ENCODE data around the gene PIKFYVE. TPM values are rescaled to one million over a fixed set of nuclear protein-coding genes. Genes with fewer than 3 reads are reported as not detected.

PIKFYVE gene
- total and polyA plus RNA-seq, 10 of the 15 experiments (the other 5 are each of a cell fraction or from before 2014, with no cell fraction given), result 5.2 to 41.7 (median 19.6) TPM

GRCh38 chr2:208356846-208357574 is 91.0 kb downstream of the PIKFYVE start:
- H3K36me3 ChIP-seq (ENCODE audit: control insufficient read depth in 2 of 2, insufficient read depth in 2 of 2, low read length in 1 of 2), result peaks cover 2 to 19% of the 10 kb centered on the region in 2 experiments
- FAIRE-seq (no peak), ATAC-seq (peak; percentile 17; the same call in 1 of the 3 replicates), DNase-seq (ENCODE audit: low read depth, low spot score) (no peak)
- ChIA-PET RAD21 (ENCODE audit: unreplicated experiment) (no interaction called here), CTCF (interaction anchor here (0.9 to 1.4 kb wide), 2 partner anchors 92 to 182 kb away, joined by 3 to 4 read pairs; no protein-coding TSS in a partner anchor), POLR2A (no interaction called here), SMC1A (ENCODE audit: uncharacterized antibody, unreplicated experiment) (interaction anchor here (1.0 to 1.3 kb wide), 2 partner anchors 10 to 103 kb away, joined by 3 to 4 read pairs; no protein-coding TSS in a partner anchor)
- H3K27ac ChIP-seq (ENCODE audit: control insufficient read depth, insufficient read depth), result no peak overlapping the region
- no peaks in the 10 kb centered on the region; the same call in 2 of the 3 replicates for H3K9me3 ChIP-seq (replicated peaks; ENCODE audit: control insufficient read depth, insufficient read depth, low read length)
- H3K4me2 ChIP-seq (ENCODE audit: control insufficient read depth, insufficient read depth), result no peak overlapping the region
- H3K27me3 ChIP-seq (replicated peaks in 1 of 2; ENCODE audit: control insufficient read depth in 2 of 2, insufficient read depth in 2 of 2, low read length in 1 of 2), result no peaks in the 10 kb centered on the region
- in situ Hi-C loops (cut with MboI) (no loop called here), intact Hi-C loops (cut with micrococcal nuclease; ENCODE audit: unreplicated experiment) (no loop called here)
- no peak overlapping the region for H2AFZ ChIP-seq (ENCODE audit: control insufficient read depth, low read depth, low read length)
- 4% methylated on average over 1 of the region's 1 CpG for WGBS (ENCODE audit: insufficient coverage, insufficient replicate concordance, low lambda C conversion rate, missing lambda C conversion rate)
- H4K20me1 ChIP-seq (ENCODE audit: control insufficient read depth, insufficient read depth), result no peaks in the 10 kb centered on the region
- no TSS peak for BruUV-seq (replicated peaks)
- H3K9ac ChIP-seq (ENCODE audit: control insufficient read depth, insufficient read depth, low read length), result no peak overlapping the region
- no peak for TF ChIP-seq FOXM1 (IDR thresholded peaks at IDR 0.05; ENCODE audit: low read depth, low read length)
- no peaks in the 10 kb centered on the region for H3K79me2 ChIP-seq (ENCODE audit: control insufficient read depth, insufficient read depth, low read length)
- no peak overlapping the region for H3K4me3 ChIP-seq
- no peaks in the 10 kb centered on the region for H3K4me1 ChIP-seq (ENCODE audit: control insufficient read depth, insufficient read depth, low read length)

GRCh38 chr2:208358758-208359631 is 92.9 kb downstream of the PIKFYVE start:
- TF ChIP-seq NFYB (IDR thresholded peaks at IDR 0.05; ENCODE audit: insufficient read depth, low read depth, low read length), result peak; percentile 60; the same call in 1 of the 2 replicates
- TF ChIP-seq RELA (IDR thresholded peaks at IDR 0.05; ENCODE audit: borderline replicate concordance, partially characterized antibody), result no peak
- H3K9ac ChIP-seq (ENCODE audit: control insufficient read depth, insufficient read depth, low read length), result no peak overlapping the region
- FAIRE-seq, result no peak
- ATAC-seq, result no peak
- no peak for DNase-seq (ENCODE audit: low read depth, low spot score)
- no peak overlapping the region for H3K4me3 ChIP-seq
- ChIA-PET POLR2A (interaction anchor here (0.9 kb wide), 1 partner anchor 93 kb away, joined by 3 read pairs; the partner anchor contains the start of gene PIKFYVE), RAD21 (ENCODE audit: unreplicated experiment) (no interaction called here), SMC1A (ENCODE audit: uncharacterized antibody, unreplicated experiment) (interaction anchor here (1.4 kb wide), 1 partner anchor 12 kb away, joined by 3 read pairs; no protein-coding TSS in a partner anchor), CTCF (interaction anchor here (1.2 to 1.4 kb wide), 3 partner anchors 8 to 107 kb away, joined by 3 to 4 read pairs (median 4); no protein-coding TSS in a partner anchor)
- no peak overlapping the region for H2AFZ ChIP-seq (ENCODE audit: control insufficient read depth, low read depth, low read length)
- H3K79me2 ChIP-seq (ENCODE audit: control insufficient read depth, insufficient read depth, low read length), result no peaks in the 10 kb centered on the region
- no peaks in the 10 kb centered on the region for H4K20me1 ChIP-seq (ENCODE audit: control insufficient read depth, insufficient read depth)
- peaks cover 0 to 14% of the 10 kb centered on the region in 2 experiments for H3K36me3 ChIP-seq (ENCODE audit: control insufficient read depth in 2 of 2, insufficient read depth in 2 of 2, low read length in 1 of 2)
- no peak overlapping the region for H3K4me2 ChIP-seq (ENCODE audit: control insufficient read depth, insufficient read depth)
- WGBS (ENCODE audit: insufficient coverage, insufficient replicate concordance, low lambda C conversion rate, missing lambda C conversion rate), result 93% methylated on average over 10 of the region's 10 CpGs
- H3K27ac ChIP-seq (ENCODE audit: control insufficient read depth, insufficient read depth), result no peak overlapping the region
- H3K27me3 ChIP-seq (replicated peaks in 1 of 2; ENCODE audit: control insufficient read depth in 2 of 2, insufficient read depth in 2 of 2, low read length in 1 of 2), result no peaks in the 10 kb centered on the region
- no TSS peak for BruUV-seq (replicated peaks)
- H3K4me1 ChIP-seq (ENCODE audit: control insufficient read depth, insufficient read depth, low read length), result no peaks in the 10 kb centered on the region
- in situ Hi-C loops (cut with MboI) (no loop called here), intact Hi-C loops (cut with micrococcal nuclease; ENCODE audit: unreplicated experiment) (no loop called here)
- H3K9me3 ChIP-seq (replicated peaks; ENCODE audit: control insufficient read depth, insufficient read depth, low read length), result no peaks in the 10 kb centered on the region; the same call in 2 of the 3 replicates

Measured in GM12878 (cell line).